8988T (cell line): ENCODE results near the gene C3AR1.
A peak's percentile ranks its signal among the peaks of the same experiment; 100 is the strongest.
"Not testable (repeated sequence)": the region's sequence is repeated elsewhere in the genome, so short reads cannot be mapped to it uniquely, and the experiment has no call there.

Source experiments
- DNase-seq: peaks from one replicate; pipeline ENCODE4 v3.0.0; 2011

C3AR1 gene

GRCh38 chr12:8054816-8055215 lies 11.3 kb downstream of the C3AR1 start:
- DNase-seq: no peak

DNA sequence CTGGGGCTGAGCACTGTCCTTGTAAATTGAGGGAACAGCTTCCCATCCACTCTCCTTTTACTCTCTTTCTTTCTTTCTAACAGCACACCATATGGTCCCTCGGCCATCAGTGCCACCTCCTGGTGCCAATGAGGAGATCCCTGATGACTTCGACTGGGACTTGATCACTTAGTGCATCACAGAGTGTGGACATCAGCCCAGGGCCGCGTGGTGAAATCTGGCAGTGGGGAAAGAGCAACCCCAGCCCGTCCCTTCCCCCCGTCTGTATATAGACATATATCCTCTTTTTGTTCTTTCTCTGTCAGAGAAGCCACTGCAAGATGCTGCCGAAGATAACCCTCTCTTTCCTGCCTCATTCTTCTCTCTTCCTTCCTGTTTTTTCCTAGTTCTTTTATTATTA lies 13.5 kb downstream of the C3AR1 start:
- DNase-seq: no peak

DNA sequence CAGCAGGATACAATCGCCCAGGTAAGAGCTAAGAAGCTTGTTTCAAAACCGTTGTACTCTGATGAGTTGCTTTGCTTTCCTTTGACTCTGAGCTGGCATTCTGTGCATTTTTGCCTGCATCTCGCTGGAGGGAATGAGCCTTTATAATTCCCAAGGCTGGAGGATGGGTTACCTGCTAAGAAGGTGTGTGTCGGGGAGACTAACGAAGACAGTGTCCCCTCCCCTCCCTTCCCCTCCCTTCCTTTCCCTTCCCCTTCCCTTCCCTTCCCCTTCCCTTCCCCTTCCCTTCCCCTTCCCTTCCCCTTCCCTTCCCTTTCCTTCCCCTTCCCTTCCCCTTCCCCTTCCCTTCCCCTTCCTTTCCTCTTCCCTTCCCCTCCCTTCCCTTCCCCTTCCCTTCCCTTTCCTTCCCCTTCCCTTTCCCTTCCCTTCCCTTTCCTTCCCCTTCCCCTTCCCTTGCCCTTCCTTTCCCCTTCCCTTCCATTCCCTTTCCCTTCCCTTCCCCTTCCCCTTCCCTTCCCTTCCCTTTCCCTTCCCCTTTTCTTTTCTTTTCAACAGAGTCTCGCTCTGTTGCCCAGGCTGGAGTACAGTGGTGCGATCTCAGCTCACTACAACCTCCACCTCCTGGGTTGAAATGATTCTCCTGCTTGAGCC lies 15.4 kb downstream of the C3AR1 start:
- DNase-seq: no peak

GRCh38 chr12:8048906-8049305 lies 17.3 kb downstream of the C3AR1 start:
- DNase-seq: no peak

GRCh38 chr12:8047842-8048241 lies 18.3 kb downstream of the C3AR1 start:
- DNase-seq: no peak

DNA sequence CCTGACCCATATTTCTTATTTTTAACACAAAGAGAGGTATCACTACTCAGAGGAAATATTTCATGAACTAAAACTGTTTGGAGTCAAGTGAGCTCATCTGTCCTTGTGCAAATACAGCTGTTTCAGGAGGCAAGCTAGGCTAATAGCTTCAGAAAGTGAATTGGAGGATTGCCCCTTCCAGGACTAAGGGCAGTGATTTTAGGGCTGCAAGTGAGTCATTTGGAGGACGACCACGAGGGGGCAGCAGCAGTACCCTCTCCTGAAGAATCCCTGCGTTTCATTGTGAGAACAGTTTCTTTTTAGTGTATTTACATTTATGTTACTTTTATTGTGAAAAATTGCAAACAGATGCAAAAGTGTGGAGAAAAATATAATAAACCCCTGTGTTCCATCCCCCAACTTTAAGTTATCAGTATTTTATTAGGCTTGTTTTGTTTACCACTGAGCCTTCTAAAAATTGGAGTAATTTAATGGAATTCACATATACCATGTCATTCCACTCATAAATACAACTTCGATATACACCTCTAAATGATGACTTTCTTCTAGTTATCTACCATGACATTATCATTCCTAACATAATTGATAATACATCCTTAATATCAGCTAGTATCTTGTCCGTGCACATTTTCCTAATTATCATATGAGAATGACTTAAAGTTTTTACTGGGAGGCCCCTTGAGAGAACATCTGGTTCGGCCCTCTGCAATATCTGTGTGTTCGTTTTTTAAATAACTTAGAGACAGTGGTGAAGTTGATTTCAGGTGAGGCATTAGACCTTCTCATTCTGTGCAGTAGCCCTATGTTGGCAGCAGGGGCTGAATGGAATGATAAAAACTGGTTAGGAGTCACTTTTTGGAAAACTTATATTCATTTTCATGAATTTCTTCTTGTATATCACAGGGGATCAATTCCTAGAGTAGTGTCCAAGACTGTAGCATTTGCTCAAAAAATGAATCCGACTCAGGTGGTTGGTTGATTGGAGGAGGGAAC lies 19.9 kb downstream of the C3AR1 start:
- DNase-seq: peak; percentile 43

- no peak for DNase-seq
Measured at GRCh38 chr12:8040791-8041190, 25.4 kb downstream of the C3AR1 start.

- no peak for DNase-seq
Measured at GRCh38 chr12:8038659-8039114, 27.5 kb downstream of the C3AR1 start.

- DNase-seq: no peak
Measured at GRCh38 chr12:8037947-8038346, 28.2 kb downstream of the C3AR1 start.

DNA sequence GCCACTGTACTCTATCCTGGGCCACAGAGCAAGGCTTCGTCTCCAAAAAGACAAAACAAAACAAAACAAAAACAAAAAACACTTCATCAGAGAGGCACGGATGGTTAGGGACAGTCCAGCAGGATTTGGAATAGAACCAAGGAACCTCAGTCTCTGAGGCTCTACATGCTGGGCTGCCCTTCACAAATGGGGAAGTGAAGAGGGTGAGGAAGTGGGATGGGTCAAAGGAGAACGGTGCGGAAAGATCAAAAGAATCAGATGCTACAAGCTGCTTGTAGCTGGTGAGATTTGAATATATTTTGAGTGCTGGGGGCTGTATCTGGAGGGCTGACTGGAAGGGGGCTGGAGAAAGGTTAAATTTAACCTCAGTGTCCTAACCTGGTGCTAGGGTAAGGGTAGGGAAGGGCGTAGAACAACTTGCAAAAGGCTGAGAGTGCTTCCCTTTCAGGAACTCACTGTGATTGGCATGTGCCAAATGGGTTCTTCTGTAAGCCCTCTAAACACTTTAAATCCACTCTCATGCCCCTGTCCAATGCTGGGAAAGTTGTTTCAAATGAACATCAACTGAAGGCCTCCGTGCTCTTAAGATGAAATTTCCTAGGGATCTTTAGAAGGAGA lies 29.0 kb downstream of the C3AR1 start:
- DNase-seq: no peak

DNA sequence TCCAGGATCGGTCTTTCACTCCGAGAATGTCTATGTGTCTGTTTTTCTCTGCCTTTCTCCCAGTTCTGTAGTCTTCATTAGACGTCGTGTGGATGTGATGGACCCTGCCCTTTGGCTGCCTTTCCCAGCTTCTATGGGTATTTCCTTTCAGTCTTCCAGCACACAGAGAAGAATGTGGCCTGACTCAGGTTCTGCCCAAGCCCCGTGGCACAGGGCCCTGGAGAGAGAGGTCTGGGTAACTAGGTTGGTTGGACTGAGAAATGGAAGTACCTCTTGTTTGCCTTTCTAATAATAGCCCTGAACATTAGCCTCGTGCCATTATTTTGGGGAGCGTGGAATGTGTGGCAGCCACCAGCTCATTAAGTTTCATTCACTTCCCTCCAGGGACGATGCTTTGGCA lies 29.8 kb downstream of the C3AR1 start:
- no peak for DNase-seq

DNA sequence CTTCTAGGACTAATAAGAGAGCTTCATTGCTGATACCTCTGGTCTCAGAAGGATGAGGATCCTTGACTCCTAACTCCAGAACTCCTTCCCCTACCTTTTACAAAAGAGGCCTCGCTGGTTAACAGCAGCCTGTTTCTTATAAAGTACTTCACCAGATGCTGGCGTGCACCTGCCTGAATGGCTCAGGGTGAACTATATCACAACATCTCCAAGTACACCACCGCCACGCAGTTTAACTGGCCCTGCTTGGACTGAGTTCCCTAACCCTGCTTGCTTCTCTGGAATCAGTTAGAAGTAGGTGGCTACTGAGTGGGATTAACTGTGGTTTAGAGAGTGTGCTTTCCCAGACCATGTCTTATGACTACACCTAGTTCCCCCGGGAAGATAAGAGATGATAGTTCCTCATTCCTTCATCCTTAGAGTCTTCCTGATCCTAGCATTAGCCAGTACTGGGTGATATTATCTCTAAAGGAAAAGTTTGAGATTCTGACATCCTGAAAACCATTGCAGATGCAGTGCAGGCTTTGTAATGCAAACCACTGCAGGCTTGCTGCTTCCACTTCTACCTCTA lies 30.6 kb downstream of the C3AR1 start:
- DNase-seq: no peak

DNA sequence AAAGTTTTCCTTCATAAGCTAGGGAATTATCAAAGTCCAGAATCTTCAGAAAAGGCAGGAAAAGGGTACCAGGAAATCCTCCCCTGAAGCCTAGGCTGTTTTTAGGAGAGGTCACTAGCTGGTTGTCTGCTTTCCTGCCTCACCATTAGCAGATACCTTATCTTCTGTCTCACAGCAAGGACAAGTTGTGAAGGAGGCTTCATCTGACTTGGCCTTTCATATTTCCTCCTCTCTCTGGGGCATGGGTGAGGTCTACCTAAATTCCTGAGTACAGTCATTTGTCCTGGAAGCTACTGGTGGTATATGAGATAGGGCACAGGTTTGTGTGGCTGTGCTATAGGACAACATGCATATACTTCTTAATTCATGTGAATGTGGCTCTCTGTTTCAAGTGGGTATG lies 31.4 kb downstream of the C3AR1 start:
- no peak for DNase-seq

DNA sequence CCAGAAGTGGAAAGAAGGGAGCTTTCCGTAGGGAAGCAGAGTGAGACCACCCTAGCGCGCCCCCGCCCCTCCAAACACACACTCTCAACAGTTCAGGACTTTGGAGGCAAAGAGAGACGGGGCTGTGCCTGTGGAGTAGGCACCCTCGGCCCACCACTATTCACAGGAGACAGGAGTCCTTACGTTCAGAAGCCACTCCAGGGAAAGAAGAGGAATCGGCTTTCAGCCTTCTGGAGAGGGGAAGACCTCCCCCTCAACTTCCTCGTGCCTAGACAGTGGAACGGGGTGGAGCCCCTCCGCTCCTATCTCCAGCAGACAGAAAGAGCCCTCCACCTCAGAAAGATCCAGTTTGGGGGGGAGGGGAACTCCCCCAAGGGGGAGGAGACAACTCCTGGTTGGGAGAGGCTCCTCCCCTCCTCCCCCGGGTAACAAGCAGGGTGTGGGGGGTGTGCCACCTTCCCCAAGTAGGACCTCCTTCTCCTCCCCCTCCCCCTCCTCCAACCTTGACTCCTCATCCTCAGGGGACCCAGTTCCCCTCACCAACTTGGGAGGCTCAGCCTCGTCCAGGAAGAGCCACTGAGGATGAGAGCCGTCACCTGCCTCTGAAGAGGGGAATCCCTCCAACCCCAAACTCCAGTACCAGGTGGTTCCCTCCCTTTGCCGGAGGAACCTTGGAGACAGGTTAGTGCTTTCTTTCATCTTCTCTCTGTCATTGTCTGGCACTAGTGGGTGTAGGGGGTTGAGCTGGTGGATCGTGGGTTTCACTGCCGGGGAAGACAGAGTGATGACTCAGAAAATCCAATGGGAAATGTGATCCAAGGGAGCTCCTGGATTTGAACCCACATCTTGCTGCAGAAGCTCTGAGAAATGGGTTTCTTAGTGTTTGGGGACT lies 32.8 kb downstream of the C3AR1 start:
- peak; percentile 69 for DNase-seq

- peak; percentile 67 for DNase-seq
Measured at GRCh38 chr12:8032242-8033152, 33.7 kb downstream of the C3AR1 start, which contains the start of gene FOXJ2. Gene FOXJ2 (plus strand): TSS chr12:8032716. CDS start chr12:8039833, 7,117 bp downstream.

- DNase-seq: no peak
Measured at GRCh38 chr12:8031872-8032241, 34.3 kb downstream of the C3AR1 start.

- DNase-seq: not testable (repeated sequence)
Measured at GRCh38 chr12:8031017-8031416, 35.1 kb downstream of the C3AR1 start.

DNA sequence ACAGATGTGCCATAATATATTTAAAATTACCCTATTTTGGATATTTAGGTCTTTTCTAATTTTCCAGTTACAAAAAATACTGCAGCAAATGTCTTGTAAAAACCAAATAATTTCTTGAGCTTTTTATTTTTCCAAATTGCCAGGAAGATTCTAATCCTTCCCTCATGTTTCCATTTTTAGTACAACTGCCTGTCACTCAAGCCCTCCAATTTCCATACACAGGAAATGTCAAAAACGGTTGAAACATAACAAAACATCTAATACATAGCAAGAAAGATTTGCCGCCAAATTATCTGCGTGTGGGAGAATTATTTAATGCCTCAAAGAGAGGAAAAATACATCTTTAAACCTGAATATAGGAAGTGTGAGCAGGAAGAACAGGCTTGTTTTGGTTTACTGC lies 36.0 kb downstream of the C3AR1 start:
- DNase-seq: no peak

DNA sequence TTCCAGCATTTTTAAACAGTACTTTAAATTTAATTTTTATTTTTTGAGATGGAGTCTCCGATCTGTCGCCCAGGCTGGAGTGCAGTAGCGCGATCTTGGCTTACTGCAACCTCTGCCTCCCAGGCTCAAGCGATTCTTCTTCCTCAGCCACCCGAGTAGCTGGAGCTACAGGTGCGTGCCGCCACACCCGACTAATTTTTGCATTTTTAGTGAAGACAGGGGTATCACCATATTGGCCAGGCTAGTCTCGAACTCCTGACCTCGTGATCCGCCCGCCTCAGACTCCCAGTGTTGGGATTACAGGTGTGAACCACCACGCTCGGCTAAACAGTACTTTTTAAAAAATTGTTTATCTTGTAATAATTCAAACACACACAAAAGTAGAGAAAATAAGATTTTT lies 37.9 kb downstream of the C3AR1 start:
- no peak for DNase-seq

GRCh38 chr12:8027856-8028255 lies 38.3 kb downstream of the C3AR1 start:
- DNase-seq: no peak

DNA sequence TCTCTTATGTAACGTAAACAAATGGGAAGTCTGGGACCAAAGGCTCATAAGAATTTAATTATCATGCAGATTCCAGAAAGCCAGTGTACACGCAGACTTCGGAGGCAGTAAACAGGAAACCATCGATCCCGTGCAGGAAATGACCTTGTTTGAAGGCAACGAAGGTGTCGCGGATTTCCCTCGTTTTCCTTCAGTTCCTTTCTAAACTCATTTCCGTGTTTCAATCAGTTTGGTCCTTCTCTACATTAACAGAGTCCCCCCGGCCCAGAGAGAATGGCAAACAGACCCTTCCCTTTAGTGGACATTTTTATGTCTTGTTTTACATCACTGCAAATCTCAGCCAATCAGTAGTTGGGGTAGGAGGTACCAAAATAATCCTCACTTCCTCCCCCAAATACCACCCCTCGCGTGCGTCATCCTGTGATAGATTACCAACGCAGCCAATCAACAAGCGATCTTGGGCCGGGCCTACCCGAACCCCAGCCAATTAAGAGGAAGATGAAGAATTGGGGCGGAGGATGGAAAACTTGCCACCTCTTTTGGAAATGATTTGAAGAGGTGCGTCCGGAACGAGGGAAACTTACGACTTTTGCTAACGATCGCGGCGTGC lies 39.8 kb downstream of the C3AR1 start:
- peak; percentile 68 for DNase-seq
